Gastroesophageal sphincter (tissue), 4 donors: ENCODE measurements around the gene INPP4B. TPM values are rescaled to one million over a fixed set of nuclear protein-coding genes. Genes with fewer than 3 reads are reported as not detected.

Experiments
- ATAC-seq: fragments of 150-250 bp; one replicate; pipeline ENCODE4 v1.9.1; 2016; ENCODE audit warnings: mild to moderate bottlenecking, moderate library complexity
- H3K27ac ChIP-seq, 4 donors: fragments of 200-600 bp; sonication (generic) in 3 of 4; 1 replicate in 3 of 4; 2 replicates in 1 of 4; pipeline ENCODE4 v1.5.1; 2016 to 2019
- H3K27me3 ChIP-seq: fragments of 200-600 bp; sonication (generic); one replicate; pipeline ENCODE4 v1.5.1; 2019
- H3K36me3 ChIP-seq, 2 donors: fragments of 200-600 bp; sonication (generic); one replicate each; pipeline ENCODE4 v1.5.1; 2019; ENCODE audit warnings: control low read depth in 1 of 2
- H3K4me1 ChIP-seq, 3 donors: fragments of 200-600 bp; sonication (generic); 1 replicate in 2 of 3; 2 replicates in 1 of 3; pipeline ENCODE4 v1.5.1; 2016 to 2019; ENCODE audit warnings: control low read depth in 2 of 3
- H3K4me3 ChIP-seq, 2 donors: fragments of 200-600 bp; sonication (generic); one replicate each; pipeline ENCODE4 v1.5.1; 2019; ENCODE audit warnings: mild to moderate bottlenecking in 1 of 2, moderate library complexity in 1 of 2
- H3K9me3 ChIP-seq, 3 donors: fragments of 200-600 bp; sonication (generic); one replicate each; pipeline ENCODE4 v1.5.1; 2017 to 2019; ENCODE audit warnings: control low read depth in 2 of 3
- CTCF ChIP-seq, 4 experiments: fragments of 200-600 bp in 2 of 4; fragments of 450-650 bp in 2 of 4; sonication (generic) in 1 of 4; IDR thresholded peaks; one replicate each; pipeline ENCODE4 v1.5.1; 2017 to 2019; ENCODE audit warnings: antibody characterized with exemption in 4 of 4, mild to moderate bottlenecking in 2 of 4, moderate library complexity in 2 of 4
- EP300 ChIP-seq: sonication (generic); formaldehyde crosslinking; IDR thresholded peaks from one replicate; pipeline ENCODE4 v1.6.1; 2017; ENCODE audit warnings: antibody characterized with exemption, mild to moderate bottlenecking
- POLR2A ChIP-seq, 2 donors: fragments of 450-650 bp; IDR thresholded peaks; one replicate each; pipeline ENCODE4 v1.6.1; 2017; ENCODE audit warnings: antibody characterized with exemption in 2 of 2, mild to moderate bottlenecking in 2 of 2, moderate library complexity in 1 of 2
- POLR2AphosphoS5 ChIP-seq: sonication (generic); formaldehyde crosslinking; IDR thresholded peaks from one replicate; pipeline ENCODE4 v1.6.1; 2017; ENCODE audit warnings: antibody characterized with exemption
- WGBS, 2 donors: methylation state at CpG; one replicate each; pipeline ENCODE4 v1.1.5; 2018; ENCODE audit warnings: low coverage in 1 of 2; 5-methylcytosine and 5-hydroxymethylcytosine counted together
- total RNA-seq, 4 donors: library from RNA; depleted of rRNA; stranded (reverse); fragments of >200 nt; gene quantifications; one replicate each; pipeline ENCODE4 v1.1.0, GENCODE V29; 2016

Gene INPP4B
- total RNA-seq, 4 donors from 2014 or later, result 17.6 to 63.8 (median 31.3) TPM

- no peak for TF ChIP-seq CTCF (IDR thresholded peaks at IDR 0.05)
- TF ChIP-seq EP300, result no peak
- TF ChIP-seq POLR2AphosphoS5, result no peak
- no peak for TF ChIP-seq POLR2A (IDR thresholded peaks at IDR 0.05)
- no peak for ATAC-seq
- Histone ChIP-seq H3K4me3 (no peak overlapping the region), H3K4me1 (no peaks in the 10 kb centered on the region), H3K27ac (no peak overlapping the region), H3K27me3 (no peaks in the 10 kb centered on the region), H3K36me3 (no peaks in the 10 kb centered on the region), H3K9me3 (no peaks in the 10 kb centered on the region)
- WGBS, 2 donors, result 92 to 95% methylated on average over 5 to 6 of the region's 6 CpGs
Measured at GRCh38 chr4:142551517-142552305, 294.4 kb downstream of the INPP4B start.

GRCh38 chr4:142550965-142551364 is 295.1 kb downstream of the INPP4B start:
- Histone ChIP-seq H3K36me3 (no peaks in the 10 kb centered on the region), H3K27ac (no peak overlapping the region), H3K9me3 (no peaks in the 10 kb centered on the region), H3K4me1 (no peaks in the 10 kb centered on the region), H3K4me3 (no peak overlapping the region), H3K27me3 (no peaks in the 10 kb centered on the region)
- no peak for TF ChIP-seq EP300
- no peak for TF ChIP-seq CTCF (IDR thresholded peaks at IDR 0.05)
- TF ChIP-seq POLR2A (IDR thresholded peaks at IDR 0.05), result no peak
- no peak for TF ChIP-seq POLR2AphosphoS5
- 82% methylated on average over 5 of the region's 5 CpGs for WGBS, 2 donors
- ATAC-seq, result no peak

- H3K36me3 ChIP-seq, result no peaks in the 10 kb centered on the region
- no peaks in the 10 kb centered on the region for H3K27me3 ChIP-seq
- no peaks in the 10 kb centered on the region for H3K9me3 ChIP-seq
- ATAC-seq, result no peak
- WGBS, 2 donors, result 64 to 75% methylated on average over 1 of the region's 1 CpG
- TF ChIP-seq POLR2AphosphoS5 (no peak), EP300 (no peak), CTCF (IDR thresholded peaks at IDR 0.05) (no peak), POLR2A (IDR thresholded peaks at IDR 0.05) (no peak)
- H3K4me1 ChIP-seq, result no peaks in the 10 kb centered on the region
- no peak overlapping the region for H3K27ac ChIP-seq
- no peak overlapping the region for H3K4me3 ChIP-seq
Measured at GRCh38 chr4:142549726-142550463, 296.2 kb downstream of the INPP4B start.

GRCh38 chr4:142549248-142549647 is 296.9 kb downstream of the INPP4B start:
- no peak for TF ChIP-seq EP300
- TF ChIP-seq POLR2AphosphoS5, result no peak
- no peak for TF ChIP-seq POLR2A (IDR thresholded peaks at IDR 0.05)
- TF ChIP-seq CTCF (IDR thresholded peaks at IDR 0.05), result no peak
- Histone ChIP-seq H3K9me3 (no peaks in the 10 kb centered on the region), H3K27me3 (no peaks in the 10 kb centered on the region), H3K36me3 (no peaks in the 10 kb centered on the region), H3K4me3 (no peak overlapping the region), H3K4me1 (no peaks in the 10 kb centered on the region), H3K27ac (no peak overlapping the region)
- 90 to 92% methylated on average over 1 to 3 of the region's 3 CpGs for WGBS, 2 donors
- no peak for ATAC-seq
